SK-N-SH treated with all-trans-retinoic acid at 6 μM for 48 hours (cell line): ENCODE measurements around the gene DHX15.

Source experiments
- CREB5 ChIP-seq: fragments of 250-450 bp; sonication (Bioruptor Pico); IDR thresholded peaks from 2 replicates; pipeline ENCODE4 v1.5.1; 2020; ENCODE audit warnings: low read depth, mild to moderate bottlenecking, moderate library complexity
- CSDC2 ChIP-seq: fragments of 250-450 bp; sonication (Bioruptor Pico); IDR thresholded peaks from 2 replicates; pipeline ENCODE4 v1.5.0; 2020; ENCODE audit warnings: mild to moderate bottlenecking, moderate library complexity
- ESRRG ChIP-seq: fragments of 250-450 bp; sonication (Bioruptor Pico); IDR thresholded peaks from 2 replicates; pipeline ENCODE4 v1.6.1; 2021; ENCODE audit warnings: mild to moderate bottlenecking
- GLIS3 ChIP-seq: fragments of 250-450 bp; sonication (Bioruptor Pico); IDR thresholded peaks from 2 replicates; pipeline ENCODE4 v1.5.0; 2020; ENCODE audit warnings: mild to moderate bottlenecking, moderate library complexity
- PPARA ChIP-seq: fragments of 250-450 bp; sonication (Bioruptor Pico); IDR thresholded peaks from 2 replicates; pipeline ENCODE4 v1.5.0; 2020; ENCODE audit warnings: mild to moderate bottlenecking, borderline replicate concordance
- RARB ChIP-seq: fragments of 250-450 bp; sonication (Bioruptor Pico); IDR thresholded peaks from 2 replicates; pipeline ENCODE4 v1.8.0; 2021; ENCODE audit warnings: mild to moderate bottlenecking, moderate library complexity
- SNAI2 ChIP-seq: fragments of 250-450 bp; sonication (Bioruptor Pico); IDR thresholded peaks from 2 replicates; pipeline ENCODE4 v1.5.0; 2020; ENCODE audit warnings: mild to moderate bottlenecking, moderate library complexity
- TCF4 ChIP-seq: fragments of 250-450 bp; sonication (Bioruptor Pico); IDR thresholded peaks from 2 replicates; pipeline ENCODE4 v1.8.0; 2021; ENCODE audit warnings: mild to moderate bottlenecking, moderate library complexity, borderline replicate concordance
- TOX ChIP-seq: fragments of 250-450 bp; sonication (Bioruptor Pico); IDR thresholded peaks from 2 replicates; pipeline ENCODE4 v1.8.0; 2021; ENCODE audit warnings: mild to moderate bottlenecking, moderate library complexity, borderline replicate concordance
- ZFP3 ChIP-seq: fragments of 250-450 bp; sonication (Bioruptor Pico); IDR thresholded peaks from 2 replicates; pipeline ENCODE4 v1.5.0; 2020; ENCODE audit warnings: mild to moderate bottlenecking, moderate library complexity
- ZNF565 ChIP-seq: fragments of 450-650 bp; formaldehyde crosslinking; conservative IDR thresholded peaks from 2 replicates; pipeline ENCODE4 v1.5.0; 2020; ENCODE audit warnings: low read depth, mild to moderate bottlenecking, moderate library complexity
- ZNF70 ChIP-seq: fragments of 450-650 bp; formaldehyde crosslinking; IDR thresholded peaks from 2 replicates; pipeline ENCODE4 v1.5.0; 2020; ENCODE audit warnings: mild to moderate bottlenecking, moderate library complexity
- ZNF8 ChIP-seq: fragments of 450-650 bp; formaldehyde crosslinking; IDR thresholded peaks from 2 replicates; pipeline ENCODE4 v1.5.0; 2020; ENCODE audit warnings: mild to moderate bottlenecking, moderate library complexity
- TF ChIP-seq, protein P1 (sequence below): fragments of 250-450 bp; sonication (Bioruptor Pico); IDR thresholded peaks from 2 replicates; pipeline ENCODE4 v1.8.0; 2020; ENCODE audit warnings: mild to moderate bottlenecking, moderate library complexity, borderline replicate concordance

DNA sequence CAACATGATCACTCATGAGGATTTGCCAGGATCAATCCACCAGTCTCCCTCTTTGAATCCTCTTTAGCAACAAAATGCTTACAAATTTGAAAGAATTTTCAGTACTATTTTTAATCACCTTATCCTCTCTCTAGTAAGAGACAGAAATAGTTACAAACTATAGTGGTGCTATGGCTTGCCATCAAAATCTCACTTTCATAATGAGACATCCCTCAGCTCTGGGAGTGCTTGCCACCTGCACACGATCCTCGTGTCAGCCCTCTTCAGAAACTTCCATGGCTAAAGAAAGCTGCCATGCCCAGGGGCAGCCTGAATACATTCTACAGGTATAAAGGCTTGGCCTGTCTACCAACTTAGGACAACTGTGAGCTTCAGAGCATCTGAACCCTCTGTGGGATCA, 5.1 kb upstream of the DHX15 start:
- TF ChIP-seq CSDC2 (CRISPR knock-in tag) (no peak), CREB5 (CRISPR knock-in tag) (no peak), ZNF565 (CRISPR knock-in tag) (no peak), PPARA (no peak), TCF4 (CRISPR knock-in tag) (no peak), ESRRG (no peak), GLIS3 (CRISPR knock-in tag) (no peak), ZFP3 (CRISPR knock-in tag) (no peak), TOX (CRISPR knock-in tag) (no peak), ZNF70 (CRISPR knock-in tag) (no peak), RARB (no peak), SNAI2 (CRISPR knock-in tag) (no peak), ZNF8 (CRISPR knock-in tag) (no peak)
- TF ChIP-seq, protein P1, sequence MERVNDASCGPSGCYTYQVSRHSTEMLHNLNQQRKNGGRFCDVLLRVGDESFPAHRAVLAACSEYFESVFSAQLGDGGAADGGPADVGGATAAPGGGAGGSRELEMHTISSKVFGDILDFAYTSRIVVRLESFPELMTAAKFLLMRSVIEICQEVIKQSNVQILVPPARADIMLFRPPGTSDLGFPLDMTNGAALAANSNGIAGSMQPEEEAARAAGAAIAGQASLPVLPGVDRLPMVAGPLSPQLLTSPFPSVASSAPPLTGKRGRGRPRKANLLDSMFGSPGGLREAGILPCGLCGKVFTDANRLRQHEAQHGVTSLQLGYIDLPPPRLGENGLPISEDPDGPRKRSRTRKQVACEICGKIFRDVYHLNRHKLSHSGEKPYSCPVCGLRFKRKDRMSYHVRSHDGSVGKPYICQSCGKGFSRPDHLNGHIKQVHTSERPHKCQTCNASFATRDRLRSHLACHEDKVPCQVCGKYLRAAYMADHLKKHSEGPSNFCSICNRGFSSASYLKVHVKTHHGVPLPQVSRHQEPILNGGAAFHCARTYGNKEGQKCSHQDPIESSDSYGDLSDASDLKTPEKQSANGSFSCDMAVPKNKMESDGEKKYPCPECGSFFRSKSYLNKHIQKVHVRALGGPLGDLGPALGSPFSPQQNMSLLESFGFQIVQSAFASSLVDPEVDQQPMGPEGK: no peak
